ENCODE data around the gene BAHD1. TPM values are rescaled to one million over a fixed set of nuclear protein-coding genes. Genes with fewer than 3 reads are reported as not detected.

BAHD1 gene
- polyA plus RNA-seq, 1 of the 3 experiments (the other 2 are of a cell fraction), result 5.5 TPM

DNA sequence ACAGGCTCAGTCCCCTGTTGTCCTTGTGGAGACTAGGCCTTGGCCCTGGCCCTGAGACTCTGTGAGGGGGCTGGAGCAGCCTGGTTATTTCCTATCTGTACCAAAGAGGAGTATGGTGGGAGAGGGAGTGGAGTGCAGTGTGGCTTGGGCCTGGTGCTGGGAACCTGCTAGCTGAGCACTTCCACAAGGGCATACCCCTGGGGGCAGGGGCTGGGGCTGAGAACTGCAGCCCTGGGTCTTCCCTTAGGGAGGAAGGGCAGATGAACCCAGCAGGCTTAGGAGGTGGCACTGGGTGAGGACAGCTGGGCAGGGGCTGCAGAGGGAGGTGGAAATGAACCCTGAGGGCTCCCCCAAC is 26.5 kb downstream of the BAHD1 start:
- H3K79me2 ChIP-seq (ENCODE audit: insufficient read depth), result peaks cover 8% of the 10 kb centered on the region; the same call in 1 of the 2 replicates
- CTCF ChIA-PET, result interaction anchor here (2.0 kb wide), 1 partner anchor 25 kb away, joined by 4 read pairs; no protein-coding TSS in a partner anchor
- H2AFZ ChIP-seq (ENCODE audit: low read depth), result no peak overlapping the region
- POLR2A ChIA-PET, result no interaction called here
- DNase-seq, result no peak
- no peaks in the 10 kb centered on the region for H4K20me1 ChIP-seq (ENCODE audit: insufficient read depth)
- H3F3A ChIP-seq (replicated peaks; ENCODE audit: insufficient read depth), result peaks cover 23% of the 10 kb centered on the region
- TF ChIP-seq, protein P1, sequence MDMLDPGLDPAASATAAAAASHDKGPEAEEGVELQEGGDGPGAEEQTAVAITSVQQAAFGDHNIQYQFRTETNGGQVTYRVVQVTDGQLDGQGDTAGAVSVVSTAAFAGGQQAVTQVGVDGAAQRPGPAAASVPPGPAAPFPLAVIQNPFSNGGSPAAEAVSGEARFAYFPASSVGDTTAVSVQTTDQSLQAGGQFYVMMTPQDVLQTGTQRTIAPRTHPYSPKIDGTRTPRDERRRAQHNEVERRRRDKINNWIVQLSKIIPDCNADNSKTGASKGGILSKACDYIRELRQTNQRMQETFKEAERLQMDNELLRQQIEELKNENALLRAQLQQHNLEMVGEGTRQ (IDR thresholded peaks at IDR 0.05; ENCODE audit: borderline replicate concordance, low read depth, low read length), result no peak
- no peak for TF ChIP-seq RCOR1 (IDR thresholded peaks at IDR 0.05; ENCODE audit: low read length)
- no peak for TF ChIP-seq FOSL2 (IDR thresholded peaks at IDR 0.05; ENCODE audit: borderline replicate concordance, low read depth)
- TF ChIP-seq GATA2 (CRISPR knock-in tag; IDR thresholded peaks at IDR 0.05), result no peak
- TF ChIP-seq POLR2AphosphoS5 (IDR thresholded peaks at IDR 0.05; ENCODE audit: low read depth, low read length), result no peak
- no peak for TF ChIP-seq GABPA (IDR thresholded peaks at IDR 0.05; ENCODE audit: low read depth)
- no peak for TF ChIP-seq JUND (IDR thresholded peaks at IDR 0.05)
- no peak for TF ChIP-seq NRF1 (IDR thresholded peaks at IDR 0.05; ENCODE audit: low read depth, low read length)
- no peak for TF ChIP-seq TAF1 (IDR thresholded peaks at IDR 0.05; ENCODE audit: borderline replicate concordance, low read depth, low read length)
- TF ChIP-seq, protein P2, sequence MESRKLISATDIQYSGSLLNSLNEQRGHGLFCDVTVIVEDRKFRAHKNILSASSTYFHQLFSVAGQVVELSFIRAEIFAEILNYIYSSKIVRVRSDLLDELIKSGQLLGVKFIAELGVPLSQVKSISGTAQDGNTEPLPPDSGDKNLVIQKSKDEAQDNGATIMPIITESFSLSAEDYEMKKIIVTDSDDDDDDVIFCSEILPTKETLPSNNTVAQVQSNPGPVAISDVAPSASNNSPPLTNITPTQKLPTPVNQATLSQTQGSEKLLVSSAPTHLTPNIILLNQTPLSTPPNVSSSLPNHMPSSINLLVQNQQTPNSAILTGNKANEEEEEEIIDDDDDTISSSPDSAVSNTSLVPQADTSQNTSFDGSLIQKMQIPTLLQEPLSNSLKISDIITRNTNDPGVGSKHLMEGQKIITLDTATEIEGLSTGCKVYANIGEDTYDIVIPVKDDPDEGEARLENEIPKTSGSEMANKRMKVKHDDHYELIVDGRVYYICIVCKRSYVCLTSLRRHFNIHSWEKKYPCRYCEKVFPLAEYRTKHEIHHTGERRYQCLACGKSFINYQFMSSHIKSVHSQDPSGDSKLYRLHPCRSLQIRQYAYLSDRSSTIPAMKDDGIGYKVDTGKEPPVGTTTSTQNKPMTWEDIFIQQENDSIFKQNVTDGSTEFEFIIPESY (IDR thresholded peaks at IDR 0.05; ENCODE audit: borderline replicate concordance, low read depth), result no peak
- no peak for TF ChIP-seq SIN3A (IDR thresholded peaks at IDR 0.05; ENCODE audit: borderline replicate concordance, low read depth, low read length)
- no peak for TF ChIP-seq MEF2A (IDR thresholded peaks at IDR 0.05; ENCODE audit: borderline replicate concordance, low read depth)
- TF ChIP-seq, protein P3, sequence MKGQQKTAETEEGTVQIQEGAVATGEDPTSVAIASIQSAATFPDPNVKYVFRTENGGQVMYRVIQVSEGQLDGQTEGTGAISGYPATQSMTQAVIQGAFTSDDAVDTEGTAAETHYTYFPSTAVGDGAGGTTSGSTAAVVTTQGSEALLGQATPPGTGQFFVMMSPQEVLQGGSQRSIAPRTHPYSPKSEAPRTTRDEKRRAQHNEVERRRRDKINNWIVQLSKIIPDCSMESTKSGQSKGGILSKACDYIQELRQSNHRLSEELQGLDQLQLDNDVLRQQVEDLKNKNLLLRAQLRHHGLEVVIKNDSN (IDR thresholded peaks at IDR 0.05; ENCODE audit: borderline replicate concordance, low read depth), result no peak
- TF ChIP-seq, protein P4, sequence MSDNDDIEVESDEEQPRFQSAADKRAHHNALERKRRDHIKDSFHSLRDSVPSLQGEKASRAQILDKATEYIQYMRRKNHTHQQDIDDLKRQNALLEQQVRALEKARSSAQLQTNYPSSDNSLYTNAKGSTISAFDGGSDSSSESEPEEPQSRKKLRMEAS (IDR thresholded peaks at IDR 0.05; ENCODE audit: low read depth), result no peak
- no peak for TF ChIP-seq PBX3 (IDR thresholded peaks at IDR 0.05)
- no peak for TF ChIP-seq NFIC (IDR thresholded peaks at IDR 0.05; ENCODE audit: borderline replicate concordance)
- no peak for TF ChIP-seq EZH2phosphoT487 (IDR thresholded peaks at IDR 0.05; ENCODE audit: borderline replicate concordance, low read depth)
- no peak for TF ChIP-seq TCF12 (IDR thresholded peaks at IDR 0.05)
- no peak for TF ChIP-seq MXI1 (IDR thresholded peaks at IDR 0.05; ENCODE audit: low read depth, low read length)
- H3K9me2 ChIP-seq, result no peaks in the 10 kb centered on the region
- no peak overlapping the region for H3K9ac ChIP-seq
- H3K27me3 ChIP-seq (ENCODE audit: insufficient read depth), result no peaks in the 10 kb centered on the region
- no peak overlapping the region for H3K4me2 ChIP-seq
- peaks cover 14 to 21% of the 10 kb centered on the region in 2 experiments; a peak in 3 of 4 replicates for H3K4me1 ChIP-seq (ENCODE audit: control insufficient read depth in 1 of 2, insufficient read depth in 2 of 2, low read depth in 1 of 2, low read length in 1 of 2)
- H3K27ac ChIP-seq (ENCODE audit: low read depth in 2 of 2, low read length in 1 of 2), result no peak overlapping the region
- peaks cover 4 to 34% of the 10 kb centered on the region in 2 experiments for H3K36me3 ChIP-seq (replicated peaks in 1 of 2; ENCODE audit: control insufficient read depth in 1 of 2, insufficient read depth in 2 of 2, low read length in 1 of 2)
- no peak overlapping the region for H3K4me3 ChIP-seq (ENCODE audit: low read depth in 2 of 2, low read length in 1 of 2)
- H3K9me3 ChIP-seq, result no peaks in the 10 kb centered on the region
